NCI-H345 treated with DMSO at 0.1 percent for 48 hours (cell line): Measurements from ENCODE around the gene BEND5.

Experiments
- DNase-seq: peaks from one replicate; lab custom pipeline; 2025; ENCODE audit not compliant: unreplicated experiment; lab: John Stamatoyannopoulos, UW

BEND5 gene

DNA sequence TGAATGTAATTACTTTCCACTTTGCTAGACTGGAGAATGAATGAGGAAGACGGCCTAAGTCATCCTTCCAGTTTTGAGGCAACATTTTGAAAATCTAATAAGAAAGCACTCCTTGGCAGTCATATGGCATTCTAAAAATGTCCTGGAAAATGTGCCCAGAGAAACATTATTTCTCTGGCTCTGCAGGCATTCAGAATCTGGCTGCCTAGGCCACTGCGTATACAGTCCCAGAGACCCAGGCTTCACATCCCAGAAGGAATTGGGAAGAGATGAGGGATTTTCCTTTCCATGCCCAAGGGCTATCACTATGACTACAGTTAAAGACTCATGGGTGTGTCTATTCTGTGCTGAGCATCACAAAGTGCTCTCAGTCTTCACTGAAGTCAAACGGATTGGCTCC is 92.9 kb downstream of the BEND5 start:
- no peak for DNase-seq

DNA sequence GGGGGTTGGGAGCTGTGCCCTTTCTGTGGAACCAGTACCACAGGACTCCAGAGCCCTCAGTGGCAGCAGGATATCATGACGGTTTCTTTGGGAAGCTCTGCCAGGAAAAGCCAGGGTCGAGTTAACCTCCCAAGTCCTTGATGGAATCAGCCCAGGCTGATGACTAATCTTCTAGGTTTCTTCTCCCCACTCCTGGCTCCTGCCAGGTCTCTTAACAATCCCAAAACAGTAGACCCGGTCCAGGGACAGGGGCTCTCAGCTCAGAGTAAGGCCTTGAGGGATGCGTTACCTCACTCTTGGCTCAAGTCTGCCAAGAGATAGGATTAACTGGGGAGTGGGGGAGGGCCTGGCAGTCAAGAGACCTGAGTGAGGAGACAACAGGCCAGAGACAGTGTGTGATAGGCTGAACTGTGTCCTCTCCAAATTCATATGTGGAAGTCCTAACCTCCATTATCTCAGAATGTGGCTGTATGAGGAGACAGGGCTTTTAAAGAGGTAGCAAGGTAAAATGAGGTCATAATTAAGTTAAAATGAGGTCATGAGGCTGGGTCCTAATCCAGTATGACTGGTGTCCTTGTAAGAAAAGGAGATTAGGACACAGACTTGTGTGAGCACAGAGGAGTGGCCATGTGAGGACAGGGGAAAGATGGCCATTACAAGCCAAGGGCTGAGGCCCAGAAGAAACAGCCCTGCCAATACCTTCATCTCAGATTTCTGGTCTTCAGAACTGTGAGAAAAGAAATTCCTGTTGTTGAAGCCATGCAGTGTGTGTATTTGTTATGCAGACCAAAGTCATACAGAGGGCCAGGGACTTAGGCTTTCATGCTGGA is 95.0 kb downstream of the BEND5 start:
- no peak for DNase-seq

DNA sequence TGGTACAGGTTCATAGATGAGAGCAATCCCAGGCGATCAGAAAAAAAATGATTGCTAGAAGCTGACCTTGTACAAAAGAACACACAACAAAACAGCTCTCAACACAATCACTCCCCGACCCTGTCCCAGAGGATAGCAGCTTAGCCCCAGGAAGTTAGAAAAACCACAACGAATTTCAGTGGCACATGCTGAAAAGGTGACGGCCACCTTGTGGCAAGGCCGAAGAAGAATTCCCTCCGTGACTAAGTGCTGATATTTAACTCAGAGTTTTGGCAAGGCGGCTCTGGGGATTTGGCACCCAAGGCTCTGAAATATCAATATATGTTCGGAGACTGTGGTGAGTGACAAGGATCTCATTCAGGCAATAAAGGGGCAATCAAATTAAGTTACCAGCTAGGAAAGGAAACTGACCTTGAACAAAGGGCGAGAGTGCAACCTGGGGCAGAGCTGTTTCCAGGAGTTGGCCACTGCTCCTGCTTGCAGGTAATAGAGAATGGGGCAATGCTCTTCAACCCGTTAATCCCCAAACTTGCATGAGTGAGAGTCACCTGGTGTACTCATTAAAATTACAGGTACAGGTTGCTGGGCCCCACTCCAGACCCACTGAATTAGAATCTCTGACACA is 96.2 kb downstream of the BEND5 start:
- no peak for DNase-seq

DNA sequence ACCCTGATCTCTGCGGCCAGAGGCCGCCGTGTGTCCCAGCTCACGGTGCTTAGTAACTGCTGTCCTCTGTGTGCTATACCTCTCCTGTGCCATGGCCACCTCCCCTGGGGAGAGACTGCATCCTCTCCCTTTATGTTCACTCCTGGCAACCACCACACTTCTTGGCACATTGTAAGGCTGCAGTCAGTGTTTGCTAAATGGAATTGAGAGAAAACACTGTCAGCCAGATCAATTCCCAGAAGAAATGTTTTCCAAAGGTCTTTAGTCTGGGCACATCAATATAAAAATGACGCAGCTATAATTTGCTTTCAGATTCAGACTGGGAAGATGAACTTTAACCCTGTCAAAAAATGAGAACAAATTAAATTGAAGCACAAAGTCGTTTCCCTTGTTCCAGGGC is 96.8 kb downstream of the BEND5 start:
- DNase-seq, result no peak

DNA sequence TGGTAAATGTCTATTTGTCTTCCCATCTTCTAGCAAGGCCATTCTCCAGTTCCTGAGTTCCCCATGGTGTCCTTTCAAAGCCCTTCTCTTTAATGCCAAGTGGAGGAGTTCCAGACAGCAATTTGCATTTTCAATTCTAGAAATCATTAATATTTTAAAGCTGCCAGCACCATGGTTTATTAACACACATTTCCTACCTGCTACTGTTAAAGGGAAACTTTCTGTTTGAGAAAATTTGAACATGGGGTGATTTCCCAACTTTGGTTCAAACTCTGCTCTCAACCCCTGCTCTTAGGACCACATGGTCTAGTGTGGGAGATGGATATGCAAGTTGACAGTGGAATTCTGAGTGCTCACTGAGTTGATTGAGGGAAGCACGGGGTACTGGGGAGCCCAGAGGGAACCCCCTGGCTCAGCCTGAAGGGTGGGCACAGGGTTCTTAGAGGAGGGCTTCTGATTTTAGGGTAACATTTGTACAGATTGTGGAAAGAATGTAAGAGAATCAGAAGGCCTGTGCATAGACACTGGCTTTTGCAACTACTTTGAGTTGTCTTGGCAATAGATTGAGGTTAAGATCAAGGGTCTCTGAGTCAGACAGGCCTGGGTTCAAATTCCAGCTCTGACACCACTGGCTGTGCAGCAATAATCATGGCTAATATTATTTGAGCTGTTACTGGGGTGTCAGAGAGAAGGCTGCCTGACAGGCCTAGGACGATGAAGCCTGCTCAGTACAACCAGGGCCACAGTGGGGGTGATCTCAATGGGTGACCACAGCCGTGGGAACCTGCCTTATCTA is 97.8 kb downstream of the BEND5 start:
- no peak for DNase-seq
